Calu3 (cell line): ENCODE results near the gene ZBTB20. TPM values are rescaled to one million over a fixed set of nuclear protein-coding genes. Genes with fewer than 3 reads are reported as not detected.

ENCODE experiments used
- BruUV-seq: library from RNA; stranded (reverse); fragments of 400-500 nt; replicated peaks from 2 replicates; lab custom pipeline; 2021; lab: Mats Ljungman, UMichigan
- CTCF ChIA-PET: fragments of 300-600 bp; sonication (Branson Sonifier 250); formaldehyde crosslinking; loops from one replicate; lab custom pipeline; 2022; ENCODE audit warnings: antibody characterized with exemption; lab: Charles Lee
- DNase-seq: peaks from one replicate; pipeline ENCODE4 v3.0.0; 2022
- H3K27ac Mint-ChIP-seq: one replicate; pipeline ENCODE4 v1.8.0; 2022; ENCODE audit warnings: mixed read lengths; ENCODE audit not compliant: unreplicated experiment
- H3K27me3 Mint-ChIP-seq: one replicate; pipeline ENCODE4 v1.8.0; 2022; ENCODE audit warnings: mixed read lengths; ENCODE audit not compliant: unreplicated experiment
- H3K36me3 Mint-ChIP-seq: one replicate; pipeline ENCODE4 v1.8.0; 2022; ENCODE audit warnings: mild to moderate bottlenecking, moderate library complexity, mixed read lengths; ENCODE audit not compliant: insufficient read depth, unreplicated experiment
- H3K4me1 Mint-ChIP-seq: one replicate; pipeline ENCODE4 v1.8.0; 2022; ENCODE audit warnings: mild to moderate bottlenecking, low read depth, mixed read lengths; ENCODE audit not compliant: unreplicated experiment
- H3K4me3 Mint-ChIP-seq: one replicate; pipeline ENCODE4 v1.8.0; 2022; ENCODE audit warnings: mild to moderate bottlenecking, low read depth, moderate library complexity, mixed read lengths; ENCODE audit not compliant: unreplicated experiment
- H3K9me3 Mint-ChIP-seq: one replicate; pipeline ENCODE4 v1.8.0; 2022; ENCODE audit warnings: low read depth, mixed read lengths; ENCODE audit not compliant: unreplicated experiment
- intact Hi-C: fragments of 100-400 bp; cut with micrococcal nuclease; formaldehyde crosslinking; loops from one replicate; pipeline ENCODE4 v1.10.0; 2022; ENCODE audit not compliant: unreplicated experiment
- total RNA-seq: library from RNA; stranded (reverse); gene quantifications from 2 replicates; pipeline ENCODE4 v1.2.3, GENCODE V29; 2022
- TF ChIP-seq, protein P1 (sequence below): fragments of 200-600 bp; IDR thresholded peaks from one replicate; pipeline ENCODE4 v1.8.0; 2022; ENCODE audit warnings: antibody characterized with exemption; ENCODE audit not compliant: unreplicated experiment

The ZBTB20 gene
- total RNA-seq, 1 experiment from 2014 or later = 24.1 TPM

DNA sequence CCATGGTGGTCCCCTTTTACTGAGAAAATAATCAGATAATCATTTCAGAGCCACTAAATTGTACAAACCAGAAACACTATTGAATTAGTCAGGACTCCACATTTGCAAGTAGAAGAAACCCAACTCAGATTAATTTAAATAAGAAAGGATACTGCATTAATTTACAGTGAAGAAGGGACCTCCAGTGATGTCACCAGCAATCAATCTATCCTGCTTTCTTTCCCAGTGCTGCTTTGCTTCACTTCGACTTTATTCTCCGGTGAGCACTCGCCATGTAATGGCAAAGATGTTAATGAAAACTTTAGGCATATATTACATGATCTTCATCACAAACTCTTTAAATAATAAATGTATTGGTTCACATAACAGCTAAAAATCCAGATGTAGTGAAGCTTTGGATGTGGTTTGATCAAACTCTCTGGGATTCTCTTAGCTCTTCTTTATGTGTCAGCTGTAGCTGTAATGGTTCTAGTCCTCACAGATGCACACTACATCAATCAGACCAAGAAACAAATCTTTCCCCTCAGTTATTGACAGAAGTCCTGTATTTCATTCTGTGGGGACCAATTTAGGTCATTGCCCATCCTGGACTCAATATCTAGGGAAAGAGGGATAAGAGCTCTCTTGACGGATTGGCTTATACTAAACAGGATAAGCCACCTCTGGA, 14.2 kb upstream of the ZBTB20 start:
- intact Hi-C loops = no loop called here
- Mint-ChIP-seq H3K27ac (no peak overlapping the region), H3K4me3 (no peak overlapping the region), H3K4me1 (no peaks in the 10 kb centered on the region), H3K36me3 (no peaks in the 10 kb centered on the region), H3K27me3 (no peaks in the 10 kb centered on the region), H3K9me3 (peaks cover 2% of the 10 kb centered on the region)
- CTCF ChIA-PET = no interaction called here
- DNase-seq = no peak
- TF ChIP-seq, protein P1, sequence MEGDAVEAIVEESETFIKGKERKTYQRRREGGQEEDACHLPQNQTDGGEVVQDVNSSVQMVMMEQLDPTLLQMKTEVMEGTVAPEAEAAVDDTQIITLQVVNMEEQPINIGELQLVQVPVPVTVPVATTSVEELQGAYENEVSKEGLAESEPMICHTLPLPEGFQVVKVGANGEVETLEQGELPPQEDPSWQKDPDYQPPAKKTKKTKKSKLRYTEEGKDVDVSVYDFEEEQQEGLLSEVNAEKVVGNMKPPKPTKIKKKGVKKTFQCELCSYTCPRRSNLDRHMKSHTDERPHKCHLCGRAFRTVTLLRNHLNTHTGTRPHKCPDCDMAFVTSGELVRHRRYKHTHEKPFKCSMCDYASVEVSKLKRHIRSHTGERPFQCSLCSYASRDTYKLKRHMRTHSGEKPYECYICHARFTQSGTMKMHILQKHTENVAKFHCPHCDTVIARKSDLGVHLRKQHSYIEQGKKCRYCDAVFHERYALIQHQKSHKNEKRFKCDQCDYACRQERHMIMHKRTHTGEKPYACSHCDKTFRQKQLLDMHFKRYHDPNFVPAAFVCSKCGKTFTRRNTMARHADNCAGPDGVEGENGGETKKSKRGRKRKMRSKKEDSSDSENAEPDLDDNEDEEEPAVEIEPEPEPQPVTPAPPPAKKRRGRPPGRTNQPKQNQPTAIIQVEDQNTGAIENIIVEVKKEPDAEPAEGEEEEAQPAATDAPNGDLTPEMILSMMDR = no peak
- BruUV-seq = no TSS peak

DNA sequence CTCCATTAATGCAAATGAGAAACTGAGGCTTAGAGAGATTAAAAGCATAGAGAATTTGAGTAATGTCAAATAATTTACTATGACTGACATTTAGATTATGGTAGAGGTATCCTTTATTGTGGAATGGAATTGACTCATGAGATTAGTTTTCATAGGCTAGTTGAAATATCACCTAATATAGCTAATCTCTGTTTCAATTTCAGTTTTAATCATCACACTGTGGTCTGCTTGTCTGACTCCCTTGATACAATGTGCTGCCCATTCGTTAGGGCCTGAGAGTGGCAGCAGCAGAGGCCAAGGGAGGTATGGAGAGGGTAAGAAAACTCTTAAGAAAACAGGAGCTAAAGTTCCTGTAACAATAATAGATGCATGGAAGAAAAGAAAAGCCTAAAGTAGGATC, 13.2 kb upstream of the ZBTB20 start:
- intact Hi-C loops = no loop called here
- no peaks in the 10 kb centered on the region for H3K27me3 Mint-ChIP-seq
- no peaks in the 10 kb centered on the region for H3K36me3 Mint-ChIP-seq
- TF ChIP-seq, protein P1 = no peak
- H3K4me1 Mint-ChIP-seq = no peaks in the 10 kb centered on the region
- CTCF ChIA-PET = interaction anchor here (0.6 kb wide), 1 partner anchor 767 kb away, joined by 3 read pairs; no protein-coding TSS in a partner anchor
- no TSS peak for BruUV-seq
- no peak for DNase-seq
- H3K27ac Mint-ChIP-seq = no peak overlapping the region
- H3K4me3 Mint-ChIP-seq = no peak overlapping the region
- peaks cover 2% of the 10 kb centered on the region for H3K9me3 Mint-ChIP-seq

- Mint-ChIP-seq H3K27ac (no peak overlapping the region), H3K9me3 (peaks cover 2% of the 10 kb centered on the region), H3K4me1 (no peaks in the 10 kb centered on the region), H3K4me3 (no peak overlapping the region), H3K36me3 (no peaks in the 10 kb centered on the region), H3K27me3 (no peaks in the 10 kb centered on the region)
- no TSS peak for BruUV-seq
- no peak for DNase-seq
- TF ChIP-seq, protein P1 = no peak
- intact Hi-C loops = no loop called here
- CTCF ChIA-PET = no interaction called here
Measured at GRCh38 chr3:115156046-115156654, 9.1 kb upstream of the ZBTB20 start.

GRCh38 chr3:115154611-115155010, 7.5 kb upstream of the ZBTB20 start:
- DNase-seq = no peak
- Mint-ChIP-seq H3K27ac (no peak overlapping the region), H3K4me1 (no peaks in the 10 kb centered on the region), H3K36me3 (no peaks in the 10 kb centered on the region), H3K4me3 (no peak overlapping the region), H3K27me3 (no peaks in the 10 kb centered on the region), H3K9me3 (peaks cover 2% of the 10 kb centered on the region)
- TF ChIP-seq, protein P1 = no peak
- no TSS peak for BruUV-seq
- CTCF ChIA-PET = no interaction called here
- intact Hi-C loops = no loop called here
